Stimulated activated CD8-positive, alpha-beta memory T cell treated with anti-CD3 and anti-CD28 coated beads, Interleukin-4, amount 100 ng/mL, for 4 hours (primary cell): Measurements from ENCODE around the gene C1orf35.
A peak's percentile ranks its signal among the peaks of the same experiment; 100 is the strongest.

Source experiments
- DNase-seq, 2 donors: peaks; one replicate each; pipeline ENCODE4 v3.0.0-alpha.2; 2020; ENCODE audit warnings: low read depth in 2 of 2, low spot score in 1 of 2

C1orf35 gene

DNA sequence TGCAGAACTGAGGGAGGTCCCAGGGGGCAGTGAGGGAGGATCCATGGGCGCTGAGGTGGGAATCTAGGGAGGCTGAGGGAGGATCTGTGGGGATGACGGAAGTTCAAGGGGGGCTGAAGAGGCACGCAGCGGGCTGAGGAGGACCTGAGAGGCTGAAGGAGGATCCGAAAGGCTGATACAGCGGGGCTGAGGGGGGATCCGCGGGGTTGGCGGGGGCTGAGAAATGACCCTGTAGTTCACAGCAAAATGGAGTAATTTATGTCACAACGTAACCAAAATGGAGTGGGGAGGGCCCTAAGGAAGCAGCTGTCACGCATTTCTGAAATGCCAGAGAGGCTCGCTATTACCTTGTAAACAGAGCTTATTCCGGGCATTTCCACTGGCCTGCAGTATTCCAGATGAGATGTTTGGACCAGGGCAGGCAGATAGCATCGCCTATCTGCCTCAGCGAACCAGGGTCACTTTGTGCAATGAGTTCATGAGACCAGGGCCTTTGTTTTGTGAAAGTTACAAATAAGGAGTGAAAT is 6.9 kb upstream of the C1orf35 start:
- no peak for DNase-seq

- peak; percentile 97 to 99 for DNase-seq
Measured at GRCh38 chr1:228109073-228109961, 6.2 kb upstream of the C1orf35 start, which contains the start of gene MRPL55. Gene MRPL55, minus strand, starts transcription at chr1:228109299. Its CDS starts 1,039 bp downstream, at chr1:228108260.

DNA sequence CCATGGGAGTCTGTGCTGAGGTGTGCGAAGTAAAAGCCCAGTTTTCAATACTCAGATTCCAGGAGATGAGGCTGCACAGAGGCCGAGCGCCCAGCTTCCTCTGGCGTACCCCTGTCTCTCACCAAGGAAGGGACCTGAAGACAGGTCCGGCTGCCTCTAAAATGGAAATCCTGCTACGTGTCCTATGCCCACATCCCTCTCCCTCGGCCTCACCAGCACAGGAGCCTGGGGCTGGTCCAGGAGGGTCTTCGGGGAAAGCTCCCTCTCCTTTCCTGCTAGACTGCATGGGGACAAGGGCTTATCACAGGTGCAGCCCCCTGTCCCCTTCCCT is 5.6 kb upstream of the C1orf35 start:
- DNase-seq, result no peak

DNA sequence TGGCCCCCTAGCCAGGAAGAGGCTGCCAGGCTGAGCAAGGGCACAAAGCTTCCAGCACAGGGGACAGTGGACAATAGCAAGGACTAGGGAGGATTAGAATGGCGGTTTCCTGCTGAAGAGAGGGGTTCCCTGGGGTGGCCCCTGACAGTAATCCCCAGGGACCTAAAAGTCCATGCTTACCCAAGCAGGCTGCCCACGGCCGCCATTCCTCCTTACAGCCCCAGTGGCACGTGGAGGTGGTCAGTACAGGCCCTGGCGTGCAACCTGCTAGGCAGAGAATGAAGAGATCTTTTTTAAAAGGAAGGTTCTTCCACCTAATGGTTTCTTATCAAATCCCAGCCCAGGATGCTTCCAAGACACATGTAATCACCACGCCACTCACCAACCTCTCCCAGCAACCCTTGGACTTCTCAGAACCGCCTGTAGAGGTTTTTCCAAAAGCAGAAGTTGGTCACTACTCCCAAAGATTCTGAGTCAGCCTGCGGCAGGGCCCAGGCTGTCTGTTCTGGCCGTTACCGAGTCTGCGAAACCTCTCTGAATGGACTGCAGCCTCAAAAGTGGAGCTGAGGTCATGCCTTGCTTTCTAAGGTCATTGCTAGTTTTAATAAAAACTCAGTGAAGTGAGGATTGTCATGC is 5.0 kb upstream of the C1orf35 start:
- DNase-seq, result no peak

DNA sequence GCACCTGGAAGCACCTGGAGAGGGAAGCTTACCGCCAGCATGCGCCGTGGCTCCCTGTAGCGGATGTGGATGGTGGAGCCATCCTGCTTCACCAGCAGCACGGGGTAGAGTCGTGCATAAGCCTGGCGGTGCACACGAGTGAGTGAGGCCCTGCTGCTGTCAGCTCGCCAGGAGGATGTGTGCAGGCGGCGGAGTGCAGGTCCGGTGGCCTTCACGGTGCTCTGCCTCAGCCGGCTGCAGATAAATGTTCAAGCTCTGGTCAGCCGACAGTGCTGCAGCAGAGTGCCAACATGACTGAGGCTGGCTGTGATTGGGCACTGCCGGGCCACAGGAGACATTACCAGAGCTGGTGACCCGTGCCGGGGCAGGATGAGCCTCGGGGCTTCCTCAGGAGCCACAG is 4.5 kb upstream of the C1orf35 start:
- no peak for DNase-seq

- DNase-seq, result no peak
Measured at GRCh38 chr1:228106800-228107054, 3.6 kb upstream of the C1orf35 start.

GRCh38 chr1:228105996-228106799 is 3.1 kb upstream of the C1orf35 start:
- DNase-seq, result no peak

DNA sequence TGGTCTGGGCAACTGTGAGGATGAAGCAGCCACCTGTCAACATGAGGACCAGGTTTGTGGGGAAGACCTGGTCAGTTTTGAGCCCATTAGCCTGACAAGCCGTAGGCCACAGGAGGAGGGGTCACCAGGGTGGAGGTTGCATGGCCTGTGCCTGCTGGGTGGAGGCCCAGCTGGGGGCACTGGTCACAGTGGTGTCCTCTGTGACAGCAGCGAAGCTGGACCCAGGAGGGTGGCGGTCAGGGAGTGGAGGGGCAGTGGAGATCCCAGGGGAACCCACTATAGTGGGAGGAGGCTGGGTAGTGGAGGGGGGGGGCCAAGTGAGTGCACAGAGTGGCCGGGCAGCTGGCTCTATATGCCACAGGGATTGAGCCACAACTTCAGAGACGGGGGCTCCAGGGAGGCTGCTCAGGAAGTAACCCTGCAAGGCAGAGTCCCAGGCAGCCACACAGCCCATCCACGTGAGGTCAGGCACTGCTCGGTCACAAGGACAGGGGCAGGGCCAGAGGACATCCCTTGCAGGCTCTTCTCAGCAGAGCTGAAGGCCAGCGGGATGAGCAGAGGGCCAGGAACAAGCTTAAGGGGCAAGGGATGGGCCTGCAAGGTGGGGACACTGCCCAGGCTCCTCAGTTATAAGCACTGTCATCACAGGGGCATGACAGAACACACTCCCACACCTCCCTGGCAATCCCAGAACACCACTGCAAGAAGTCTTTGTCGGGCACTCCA is 2.3 kb upstream of the C1orf35 start:
- DNase-seq, result no peak

GRCh38 chr1:228104526-228105269 is 1.6 kb upstream of the C1orf35 start:
- no peak for DNase-seq

DNA sequence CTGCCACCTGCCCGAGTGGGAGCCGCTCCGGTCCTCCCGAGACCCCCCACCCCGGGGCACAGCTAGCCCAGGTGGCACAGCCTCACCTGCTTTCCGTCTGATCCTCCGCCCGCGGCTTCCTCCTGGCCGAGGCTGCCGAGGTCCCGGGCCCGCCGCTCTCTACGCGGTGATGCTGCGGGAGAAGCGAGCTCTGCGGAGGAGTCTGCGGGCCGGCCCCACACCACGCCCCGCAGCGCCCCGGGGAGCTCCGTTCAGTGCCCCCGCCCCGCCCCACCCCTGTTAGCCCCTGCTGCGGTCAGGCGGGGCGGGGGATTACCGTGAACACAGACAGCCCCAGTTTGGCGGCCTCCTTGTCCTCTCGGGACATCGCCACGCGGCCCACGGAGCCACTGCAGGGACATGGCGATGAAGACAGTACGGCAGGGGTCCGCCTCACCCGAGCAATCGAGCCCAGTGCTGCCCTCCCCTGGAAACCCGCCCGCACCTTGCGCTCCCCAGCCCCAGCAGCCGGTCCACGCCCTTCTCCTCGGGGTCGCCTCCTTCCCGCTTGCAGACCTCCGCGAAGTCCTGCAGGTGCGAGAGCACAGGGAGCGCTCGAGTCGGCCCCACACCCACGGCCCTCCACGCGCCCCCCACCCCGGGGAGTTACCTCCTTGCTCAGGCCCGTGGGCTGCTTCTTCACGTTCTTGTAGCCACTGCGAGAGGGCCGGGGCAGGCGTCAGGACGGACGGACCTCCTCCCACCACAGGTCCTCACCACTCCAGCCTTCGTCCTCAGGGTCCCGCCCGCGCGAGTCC is 933 bp downstream of the C1orf35 start:
- DNase-seq, result no peak

GRCh38 chr1:228101614-228101993 is 1.5 kb downstream of the C1orf35 start:
- DNase-seq, result no peak

DNA sequence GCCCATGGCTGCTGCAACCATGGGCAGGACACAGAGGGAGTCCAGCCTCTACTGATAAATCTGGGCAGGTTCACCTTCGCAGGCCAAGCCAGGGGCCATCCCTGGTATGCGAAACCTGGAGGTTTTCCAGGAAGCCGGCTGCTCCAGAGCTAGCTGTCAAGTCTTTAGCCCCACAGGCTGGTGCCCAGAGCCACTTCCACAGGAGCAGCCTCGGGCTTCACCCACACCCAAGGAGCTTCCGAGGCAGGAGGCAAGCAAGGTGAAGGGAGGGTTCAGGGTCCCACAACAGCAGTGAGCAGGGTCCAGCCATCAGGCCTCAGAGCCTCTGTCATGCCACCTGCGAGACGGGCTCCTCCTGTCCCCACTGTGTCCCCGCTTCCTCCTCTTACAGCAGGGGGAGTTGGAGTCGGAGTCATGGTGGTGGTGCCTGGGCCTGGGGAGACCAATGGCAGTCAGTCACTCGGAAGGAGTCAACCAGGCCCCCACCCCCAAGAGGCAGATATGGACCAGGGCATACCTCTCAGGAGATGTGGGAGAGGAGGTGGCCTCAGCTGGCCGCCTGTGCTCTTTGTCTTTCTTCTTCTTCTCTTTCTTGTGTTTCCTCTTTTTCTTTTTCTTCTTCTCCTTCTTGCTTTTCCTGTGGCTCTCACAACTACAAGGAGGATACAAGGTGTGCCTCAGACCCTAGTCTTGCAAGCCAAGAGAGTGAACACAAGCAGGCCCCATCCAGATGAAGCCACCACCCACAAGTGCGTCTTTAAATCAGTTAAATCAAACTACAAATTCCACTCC is 2.1 kb downstream of the C1orf35 start:
- DNase-seq, result no peak

DNA sequence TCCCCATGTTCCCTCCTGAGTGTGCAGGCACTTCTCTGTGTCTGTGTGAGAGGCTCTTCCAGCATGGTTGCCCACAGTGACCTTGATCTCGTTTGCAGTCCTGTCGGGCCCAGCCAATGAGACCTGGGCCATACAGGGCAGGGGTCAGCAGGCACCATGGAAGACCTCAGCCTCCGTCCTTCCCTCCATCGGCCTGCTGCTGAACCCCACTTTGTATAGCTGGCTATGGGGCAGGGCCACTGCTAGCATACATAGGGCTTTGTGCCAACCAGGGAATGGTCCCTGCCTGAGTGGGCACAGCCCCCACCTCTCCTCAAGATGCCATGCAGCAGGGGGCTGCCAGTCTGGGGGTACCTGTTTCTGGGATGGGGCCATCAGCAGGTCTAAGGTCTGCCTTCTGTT is 3.8 kb downstream of the C1orf35 start:
- DNase-seq, result no peak

GRCh38 chr1:228098323-228098931 is 4.7 kb downstream of the C1orf35 start:
- no peak for DNase-seq

DNA sequence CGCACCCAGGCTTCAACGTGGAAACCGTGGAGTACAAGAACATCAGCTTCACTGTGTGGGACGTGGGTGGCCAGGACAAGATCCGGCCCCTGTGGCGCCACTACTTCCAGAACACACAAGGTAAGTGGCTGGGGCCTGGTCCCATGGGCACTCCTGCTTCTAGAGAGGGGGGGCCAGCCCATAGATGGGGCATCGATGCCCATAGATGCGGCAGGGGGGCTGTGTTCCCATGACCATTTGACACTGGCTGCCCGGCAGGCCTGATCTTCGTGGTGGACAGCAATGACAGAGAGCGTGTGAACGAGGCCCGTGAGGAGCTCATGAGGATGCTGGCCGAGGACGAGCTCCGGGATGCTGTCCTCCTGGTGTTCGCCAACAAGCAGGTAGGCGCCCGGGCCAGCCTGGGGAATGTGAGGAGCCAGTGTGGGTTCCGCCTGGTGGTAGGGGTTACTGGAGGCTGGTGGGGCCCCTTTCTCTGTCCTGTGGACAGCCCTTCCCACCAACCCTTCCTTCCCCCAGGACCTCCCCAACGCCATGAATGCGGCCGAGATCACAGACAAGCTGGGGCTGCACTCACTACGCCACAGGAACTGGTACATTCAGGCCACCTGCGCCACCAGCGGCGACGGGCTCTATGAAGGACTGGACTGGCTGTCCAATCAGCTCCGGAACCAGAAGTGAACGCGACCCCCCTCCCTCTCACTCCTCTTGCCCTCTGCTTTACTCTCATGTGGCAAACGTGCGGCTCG is 5.6 kb downstream of the C1orf35 start:
- DNase-seq, result no peak

DNA sequence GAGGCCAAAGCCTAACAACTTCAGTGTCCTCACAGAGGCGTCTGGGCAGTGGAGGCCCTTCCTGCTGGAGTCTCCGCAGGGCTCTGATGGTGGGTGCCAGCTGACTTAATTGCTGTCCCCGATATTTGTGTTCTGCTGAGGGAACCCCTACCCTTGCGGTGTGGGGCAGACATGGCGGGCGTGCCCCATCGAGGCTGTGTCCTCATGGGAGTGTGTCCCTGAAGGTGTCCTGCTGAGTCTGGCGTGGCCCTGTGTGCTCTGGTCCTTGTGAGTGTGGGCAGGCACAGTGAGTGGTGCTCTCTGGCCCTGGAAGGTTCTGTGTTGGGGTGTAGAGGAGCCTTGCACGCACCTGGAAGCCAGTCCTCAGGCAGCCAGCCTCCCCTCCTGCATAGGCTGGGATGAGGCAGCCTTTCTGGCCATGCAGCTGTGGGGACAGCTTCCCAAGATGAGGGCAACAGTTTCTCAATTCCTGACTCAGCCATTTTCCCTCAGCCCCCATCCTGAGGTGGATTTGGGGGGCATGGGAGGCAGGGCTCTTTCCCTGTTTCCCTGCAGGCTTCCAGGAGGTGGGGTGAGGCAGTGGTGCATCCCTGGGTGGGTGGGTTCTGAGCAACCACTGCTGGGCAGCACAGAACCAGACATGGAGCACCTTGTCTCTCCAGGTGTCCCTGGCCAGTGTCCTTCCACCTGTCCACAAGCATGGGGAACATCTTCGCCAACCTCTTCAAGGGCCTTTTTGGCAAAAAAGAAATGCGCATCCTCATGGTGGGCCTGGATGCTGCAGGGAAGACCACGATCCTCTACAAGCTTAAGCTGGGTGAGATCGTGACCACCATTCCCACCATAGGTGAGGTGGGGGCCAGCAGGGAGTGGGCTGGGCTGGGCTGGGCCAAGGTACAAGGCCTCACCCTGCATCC is 6.5 kb downstream of the C1orf35 start:
- no peak for DNase-seq

- no peak for DNase-seq
Measured at GRCh38 chr1:228095938-228096337, 7.2 kb downstream of the C1orf35 start.
